Dendritic cell treated with granulocyte-macrophage colony-stimulating factor and Interleukin-4, amounts not matched to agents 40 ng/mL and 50 ng/mL, for 4 days (primary cell): ENCODE data around the gene H2AZ1.

ENCODE experiments used
- H3K27ac Mint-ChIP-seq: one replicate; pipeline ENCODE4 v1.8.0; 2022; ENCODE audit warnings: mild to moderate bottlenecking, mixed read lengths
- H3K27me3 Mint-ChIP-seq: one replicate; pipeline ENCODE4 v1.8.0; 2022; ENCODE audit warnings: mild to moderate bottlenecking, mixed read lengths
- H3K36me3 Mint-ChIP-seq: one replicate; pipeline ENCODE4 v1.8.0; 2022; ENCODE audit warnings: low read depth, mixed read lengths
- H3K4me1 Mint-ChIP-seq: one replicate; pipeline ENCODE4 v1.8.0; 2022; ENCODE audit warnings: low read depth, mixed read lengths
- H3K4me3 Mint-ChIP-seq: one replicate; pipeline ENCODE4 v1.8.0; 2022; ENCODE audit warnings: mild to moderate bottlenecking, moderate library complexity, mixed read lengths
- H3K9me3 Mint-ChIP-seq: one replicate; pipeline ENCODE4 v1.8.0; 2022; ENCODE audit warnings: mixed read lengths
- intact Hi-C: fragments of 100-400 bp; cut with micrococcal nuclease; formaldehyde crosslinking; loops from one replicate; pipeline ENCODE4 v1.15.0; 2022

The H2AZ1 gene

DNA sequence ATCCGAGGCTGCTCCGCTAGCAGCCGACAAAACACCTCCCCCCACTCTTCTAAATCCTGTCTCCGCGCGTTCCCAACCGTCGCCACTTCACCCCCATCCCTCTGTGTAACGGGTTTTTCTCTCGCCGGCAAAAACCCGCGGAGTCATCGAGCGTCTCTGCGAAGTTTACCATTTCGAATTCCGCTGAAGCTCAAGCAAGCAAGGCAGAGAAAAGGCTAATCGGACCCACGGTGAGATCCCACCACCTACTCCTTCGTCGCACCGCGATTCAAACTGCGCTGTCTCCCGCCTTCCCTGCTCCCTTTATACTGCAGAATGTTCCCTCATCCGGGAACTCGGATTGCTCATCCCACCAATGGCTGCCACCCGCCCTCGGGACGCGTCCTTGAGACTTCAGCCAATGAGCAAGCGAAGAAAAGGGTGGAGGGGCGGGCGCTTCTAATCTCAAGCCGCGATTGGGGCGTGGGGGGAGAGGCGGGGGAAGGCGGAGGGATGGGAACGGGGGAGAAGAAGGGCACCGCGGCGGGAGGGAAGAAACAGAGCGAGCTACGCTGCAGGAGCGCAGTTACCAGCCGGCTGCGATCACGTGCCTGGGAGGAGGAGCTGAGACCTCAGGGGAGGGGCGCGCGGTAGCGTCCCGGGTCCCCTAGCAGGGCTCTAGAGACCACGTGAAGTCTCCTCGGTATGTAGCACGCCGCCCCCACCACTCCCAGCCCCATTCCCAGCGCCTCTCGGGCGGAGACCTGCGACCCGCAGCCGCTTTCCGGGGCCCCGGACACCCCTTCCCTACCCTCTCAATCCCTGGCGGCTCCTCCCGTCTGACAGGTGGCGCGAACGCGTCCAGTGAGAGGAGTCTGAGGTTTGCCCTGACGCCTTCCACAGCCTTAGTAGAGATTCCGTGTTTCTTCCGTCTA is at the start of gene H2AZ1:
Gene H2AZ1, minus strand, starts transcription at position 277 of the 914 bp plus-strand sequence. Its CDS starts 105 bp downstream, at position 172.
- Mint-ChIP-seq H3K27ac (no peak within 1 kb of the TSS), H3K9me3 (no peaks in the 10 kb centered on the region), H3K4me1 (peaks cover 21% of the 10 kb centered on the region), H3K4me3 (no peak within 1 kb of the TSS), H3K27me3 (no peaks in the 10 kb centered on the region), H3K36me3 (peaks cover 16% of the 10 kb centered on the region)
- intact Hi-C loops = loop anchor here (1.0 to 10.0 kb wide), 6 partner anchors 38 to 1685 kb away; partner anchors contain the start of genes DAPP1, LAMTOR3, METAP1 and RAP1GDS1

DNA sequence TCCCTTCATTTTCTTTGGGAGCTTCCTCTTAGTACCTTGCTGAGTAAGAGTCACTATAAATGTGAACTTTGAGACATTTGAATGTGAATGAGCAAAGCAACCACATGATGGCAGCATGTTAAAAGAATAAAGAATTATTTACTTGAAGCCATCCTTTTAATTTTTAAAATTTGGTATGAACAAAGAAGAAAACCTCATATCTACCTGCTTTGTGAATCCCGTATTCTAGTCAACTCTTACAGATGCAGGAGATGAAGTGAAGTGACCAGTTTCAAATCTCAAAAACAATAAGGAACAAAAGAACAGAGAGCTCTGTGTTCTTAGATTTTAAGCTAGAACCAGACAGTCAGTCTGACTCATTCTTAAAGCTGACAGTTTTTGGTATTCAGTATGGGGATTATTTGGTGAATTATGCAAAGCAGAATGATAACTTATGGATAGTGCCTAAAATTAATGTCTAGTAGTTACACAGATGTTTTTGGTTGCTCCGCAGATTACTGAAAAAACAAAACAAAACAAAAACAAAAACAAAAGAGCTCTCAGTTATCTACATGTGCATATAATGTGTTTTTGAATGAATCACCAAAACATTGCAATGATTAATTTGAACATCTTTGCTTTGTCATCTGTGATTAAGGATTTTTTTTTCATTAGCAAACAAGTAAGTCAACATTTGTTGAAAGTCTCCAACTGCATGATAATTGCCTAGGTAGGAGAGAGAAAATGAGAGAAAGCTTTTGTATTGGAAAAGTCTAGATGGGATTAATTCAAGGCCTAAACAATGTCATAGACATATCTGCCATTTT is 48.2 kb upstream of the H2AZ1 start:
- no peaks in the 10 kb centered on the region for H3K4me1 Mint-ChIP-seq
- H3K36me3 Mint-ChIP-seq = no peaks in the 10 kb centered on the region
- no peaks in the 10 kb centered on the region for H3K27me3 Mint-ChIP-seq
- intact Hi-C loops = loop anchor here (5.0 kb wide), 1 partner anchor 99 kb away; no protein-coding TSS in a partner anchor
- H3K4me3 Mint-ChIP-seq = no peak overlapping the region
- H3K27ac Mint-ChIP-seq = no peak overlapping the region
- H3K9me3 Mint-ChIP-seq = no peaks in the 10 kb centered on the region

- Mint-ChIP-seq H3K27ac (no peak overlapping the region), H3K27me3 (no peaks in the 10 kb centered on the region), H3K36me3 (no peaks in the 10 kb centered on the region), H3K4me3 (no peak overlapping the region), H3K4me1 (no peaks in the 10 kb centered on the region), H3K9me3 (no peaks in the 10 kb centered on the region)
- intact Hi-C loops = no loop called here
These were observed 41.7 kb upstream of the H2AZ1 start for GRCh38 chr4:99991741-99992140.

- intact Hi-C loops = no loop called here
- H3K4me3 Mint-ChIP-seq = no peak overlapping the region
- no peaks in the 10 kb centered on the region for H3K4me1 Mint-ChIP-seq
- H3K27me3 Mint-ChIP-seq = no peaks in the 10 kb centered on the region
- no peaks in the 10 kb centered on the region for H3K9me3 Mint-ChIP-seq
- no peaks in the 10 kb centered on the region for H3K36me3 Mint-ChIP-seq
- no peak overlapping the region for H3K27ac Mint-ChIP-seq
These were observed 37.6 kb upstream of the H2AZ1 start for GRCh38 chr4:99987681-99988080.

GRCh38 chr4:99986792-99987191 is 36.7 kb upstream of the H2AZ1 start:
- no peak overlapping the region for H3K27ac Mint-ChIP-seq

DNA sequence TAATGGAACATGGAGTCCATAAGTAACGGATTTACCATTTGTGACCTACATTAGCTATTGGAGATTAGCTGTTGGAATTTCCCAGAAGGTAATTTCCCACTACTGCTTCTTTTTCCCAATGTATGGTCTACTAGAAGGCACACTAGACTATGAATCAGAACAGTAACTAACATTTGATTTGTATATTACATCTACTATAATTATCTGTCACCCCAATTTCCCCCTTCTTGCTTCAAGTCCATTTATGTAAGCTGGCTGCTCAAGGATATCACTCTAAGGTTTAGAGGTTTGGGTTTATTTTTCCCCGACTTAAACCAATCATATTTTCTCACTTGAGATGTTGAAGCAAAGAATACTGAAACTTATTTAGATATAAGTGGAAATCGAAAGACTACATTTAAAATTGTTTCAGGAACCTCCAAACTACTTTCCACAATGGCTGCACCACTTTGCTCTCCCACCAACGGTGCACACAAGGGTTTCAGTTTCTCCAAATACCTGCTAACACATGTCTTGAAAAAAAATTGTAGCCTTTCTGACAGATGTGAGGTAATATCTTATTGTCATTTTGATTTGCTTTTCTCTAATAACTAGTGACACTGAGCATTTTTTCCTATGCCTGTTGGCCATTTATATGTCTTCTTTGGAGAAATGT is 33.3 kb upstream of the H2AZ1 start:
- Mint-ChIP-seq H3K36me3 (no peaks in the 10 kb centered on the region), H3K27ac (no peak overlapping the region), H3K4me3 (no peak overlapping the region), H3K27me3 (peaks cover 3% of the 10 kb centered on the region), H3K4me1 (no peaks in the 10 kb centered on the region), H3K9me3 (no peaks in the 10 kb centered on the region)
- intact Hi-C loops = no loop called here

More at GRCh38 chr4:99986792-99987191, 36.7 kb upstream of the H2AZ1 start:
- Mint-ChIP-seq H3K4me3 (no peak overlapping the region), H3K27me3 (peaks cover 1% of the 10 kb centered on the region), H3K36me3 (no peaks in the 10 kb centered on the region), H3K9me3 (no peaks in the 10 kb centered on the region), H3K4me1 (no peaks in the 10 kb centered on the region)
- intact Hi-C loops = no loop called here

DNA sequence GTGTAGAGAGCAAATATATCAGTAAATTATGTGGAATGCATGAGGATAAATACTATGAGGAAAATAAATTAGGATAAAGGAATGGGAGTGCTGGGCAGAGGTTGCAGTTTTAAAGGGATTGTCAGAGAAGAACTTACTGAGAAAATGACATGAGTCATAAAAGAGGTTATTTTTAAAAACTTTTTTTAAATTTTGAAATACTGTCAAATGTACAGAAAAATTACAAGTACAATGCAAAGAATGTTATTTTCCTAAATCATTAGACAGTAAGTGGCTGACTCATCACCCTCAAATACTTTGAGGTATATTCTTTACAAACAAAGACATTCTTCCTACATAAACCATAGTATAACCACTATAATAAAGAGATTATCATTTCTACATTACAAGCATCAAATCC is 29.8 kb upstream of the H2AZ1 start:
- H3K9me3 Mint-ChIP-seq = peaks cover 9% of the 10 kb centered on the region
- no peak overlapping the region for H3K4me3 Mint-ChIP-seq
- intact Hi-C loops = no loop called here
- H3K27ac Mint-ChIP-seq = no peak overlapping the region
- no peaks in the 10 kb centered on the region for H3K36me3 Mint-ChIP-seq
- H3K27me3 Mint-ChIP-seq = peaks cover 3% of the 10 kb centered on the region
- H3K4me1 Mint-ChIP-seq = no peaks in the 10 kb centered on the region

- Mint-ChIP-seq H3K36me3 (no peaks in the 10 kb centered on the region), H3K27me3 (no peaks in the 10 kb centered on the region), H3K4me3 (no peak overlapping the region), H3K27ac (no peak overlapping the region), H3K4me1 (no peaks in the 10 kb centered on the region), H3K9me3 (peaks cover 14% of the 10 kb centered on the region)
- intact Hi-C loops = no loop called here
These were observed 21.5 kb upstream of the H2AZ1 start for GRCh38 chr4:99971453-99972111.

DNA sequence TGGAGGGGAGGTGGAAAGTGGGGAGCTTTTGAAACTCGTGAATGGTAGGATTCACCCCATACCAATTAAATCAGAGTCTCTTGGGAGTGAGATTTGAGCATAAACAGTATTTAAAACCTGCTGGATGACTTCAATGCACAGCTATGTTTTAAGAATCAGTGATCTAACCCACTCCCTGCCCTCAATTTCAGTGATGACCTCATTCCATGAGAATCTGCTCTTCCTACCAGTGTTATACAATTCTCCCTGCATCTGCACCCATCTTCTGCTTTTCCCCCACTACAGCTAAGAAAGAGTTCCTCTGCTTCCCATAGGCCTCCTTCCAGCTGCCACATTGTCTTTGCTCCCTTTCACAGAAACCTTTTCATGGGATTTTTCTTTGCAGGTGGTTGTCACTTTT is 18.3 kb upstream of the H2AZ1 start:
- no peaks in the 10 kb centered on the region for H3K4me1 Mint-ChIP-seq
- no peaks in the 10 kb centered on the region for H3K9me3 Mint-ChIP-seq
- H3K36me3 Mint-ChIP-seq = no peaks in the 10 kb centered on the region
- no peak overlapping the region for H3K4me3 Mint-ChIP-seq
- intact Hi-C loops = no loop called here
- H3K27me3 Mint-ChIP-seq = peaks cover 7% of the 10 kb centered on the region
- no peak overlapping the region for H3K27ac Mint-ChIP-seq

DNA sequence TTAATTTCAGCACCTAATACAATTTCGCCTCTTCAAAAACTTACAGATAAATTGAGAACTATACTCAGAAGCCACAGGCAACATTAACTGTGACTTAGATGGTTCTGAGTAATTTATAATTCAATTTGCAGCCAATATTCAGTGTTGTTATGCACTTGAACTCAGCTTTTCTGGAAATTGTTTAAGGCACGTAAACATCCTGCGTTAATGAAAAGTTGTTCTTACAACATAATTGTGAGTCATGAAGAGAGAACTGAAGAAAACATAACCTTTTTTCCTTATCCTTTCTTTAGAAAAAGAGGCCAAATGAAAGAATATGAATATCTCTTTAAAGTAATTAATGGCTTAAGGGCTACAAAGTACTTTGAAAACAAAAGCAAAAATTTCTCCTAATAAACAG is 16.6 kb upstream of the H2AZ1 start:
- H3K4me3 Mint-ChIP-seq = no peak overlapping the region
- H3K36me3 Mint-ChIP-seq = no peaks in the 10 kb centered on the region
- no peak overlapping the region for H3K27ac Mint-ChIP-seq
- intact Hi-C loops = no loop called here
- H3K27me3 Mint-ChIP-seq = peaks cover 7% of the 10 kb centered on the region
- H3K9me3 Mint-ChIP-seq = no peaks in the 10 kb centered on the region
- H3K4me1 Mint-ChIP-seq = no peaks in the 10 kb centered on the region

DNA sequence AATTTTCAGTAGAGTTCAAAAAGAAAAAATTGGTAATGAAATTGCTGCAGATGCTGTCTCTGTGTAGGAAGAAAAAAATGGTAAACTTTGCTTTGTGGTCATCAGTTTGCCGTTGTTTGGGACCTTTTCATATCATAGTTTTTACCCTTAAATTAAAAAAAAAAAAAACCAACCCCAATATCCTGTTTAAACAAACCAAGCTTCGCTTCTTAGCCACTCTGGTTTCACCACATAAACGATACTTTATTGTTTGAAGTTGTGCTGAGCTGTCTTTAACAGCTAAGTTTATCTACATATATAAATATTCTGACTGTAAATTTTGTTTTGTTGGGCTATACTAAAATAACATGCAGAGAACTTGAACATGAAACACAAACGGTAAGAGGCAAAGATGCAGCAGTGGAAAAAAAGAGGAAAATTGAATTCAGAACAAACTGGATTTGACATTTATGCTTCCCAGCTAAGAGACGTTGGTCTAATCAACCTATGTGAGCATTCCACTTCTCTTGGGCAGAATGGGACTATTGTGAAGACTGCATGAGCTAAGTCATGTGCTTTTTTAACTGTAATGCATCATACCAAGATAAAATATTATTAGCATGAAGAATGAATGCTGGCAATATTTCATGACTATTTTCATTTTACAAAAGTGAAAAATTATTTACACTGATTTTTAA is 15.7 kb upstream of the H2AZ1 start:
- H3K27ac Mint-ChIP-seq = no peak overlapping the region
- intact Hi-C loops = no loop called here
- no peaks in the 10 kb centered on the region for H3K9me3 Mint-ChIP-seq
- H3K27me3 Mint-ChIP-seq = peaks cover 7% of the 10 kb centered on the region
- no peaks in the 10 kb centered on the region for H3K4me1 Mint-ChIP-seq
- H3K4me3 Mint-ChIP-seq = no peak overlapping the region
- no peaks in the 10 kb centered on the region for H3K36me3 Mint-ChIP-seq

- H3K9me3 Mint-ChIP-seq = no peaks in the 10 kb centered on the region
- no peak overlapping the region for H3K4me3 Mint-ChIP-seq
- no peaks in the 10 kb centered on the region for H3K36me3 Mint-ChIP-seq
- no peaks in the 10 kb centered on the region for H3K4me1 Mint-ChIP-seq
- H3K27me3 Mint-ChIP-seq = peaks cover 7% of the 10 kb centered on the region
- H3K27ac Mint-ChIP-seq = no peak overlapping the region
- intact Hi-C loops = no loop called here
These were observed 15.1 kb upstream of the H2AZ1 start for GRCh38 chr4:99965173-99965572.

DNA sequence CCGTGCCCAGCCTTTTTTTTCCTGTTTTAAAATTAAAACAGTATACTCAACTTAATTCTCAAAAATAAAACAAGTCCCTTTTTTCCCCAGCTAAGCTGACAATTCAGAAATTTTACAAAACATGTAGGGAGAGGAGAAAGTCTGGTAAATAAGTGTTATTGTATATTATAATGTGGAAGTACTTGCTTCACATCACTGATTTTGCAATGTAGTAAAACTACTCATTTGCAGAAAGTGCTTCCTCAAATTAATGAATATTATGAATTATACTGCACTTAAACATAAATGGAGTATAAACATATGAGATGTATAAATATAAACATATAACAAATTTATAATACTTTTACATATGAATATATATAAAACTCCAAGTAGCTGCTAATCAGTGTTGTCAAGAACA is 11.6 kb upstream of the H2AZ1 start:
- H3K27me3 Mint-ChIP-seq = peaks cover 7% of the 10 kb centered on the region
- peaks cover 7% of the 10 kb centered on the region for H3K36me3 Mint-ChIP-seq
- no peak overlapping the region for H3K4me3 Mint-ChIP-seq
- no peak overlapping the region for H3K27ac Mint-ChIP-seq
- no peaks in the 10 kb centered on the region for H3K4me1 Mint-ChIP-seq
- intact Hi-C loops = no loop called here
- H3K9me3 Mint-ChIP-seq = peaks cover 14% of the 10 kb centered on the region
